ENCODE data around the gene YKT6.

The YKT6 gene

GRCh38 chr7:44153948-44154335 lies 46.8 kb upstream of the YKT6 start:
- no peak overlapping the region for H3K27ac ChIP-seq (ENCODE audit: low read length)
- H3K9me3 ChIP-seq (ENCODE audit: insufficient read depth, low read length, severe bottlenecking), result no peaks in the 10 kb centered on the region
- DNase-seq, result no peak
- no peaks in the 10 kb centered on the region for H3K4me1 ChIP-seq (ENCODE audit: insufficient read depth, low read length)
- no peaks in the 10 kb centered on the region for H3K36me3 ChIP-seq (ENCODE audit: insufficient read depth, low read length)
- ATAC-seq (ENCODE audit: insufficient read depth, low read depth), result no peak
- no peaks in the 10 kb centered on the region for H3K79me2 ChIP-seq (ENCODE audit: insufficient read depth, low read length)
- TF ChIP-seq EZH2 (IDR thresholded peaks at IDR 0.05; ENCODE audit: borderline replicate concordance, low read depth, low read length, severe bottlenecking) (no peak), CTCF (IDR thresholded peaks at IDR 0.05; ENCODE audit: borderline replicate concordance, extremely low read depth, low read length, poor library complexity, severe bottlenecking) (no peak)
- H3K9ac ChIP-seq (ENCODE audit: low read depth, low read length), result no peak overlapping the region
- no peak overlapping the region for H3K4me3 ChIP-seq (ENCODE audit: low read depth in 1 of 2, low read length in 2 of 2)
- no peaks in the 10 kb centered on the region for H3K27me3 ChIP-seq (ENCODE audit: insufficient read depth, low read length, poor library complexity)
- H2AFZ ChIP-seq (ENCODE audit: low read depth, low read length), result no peak overlapping the region
- H3K4me2 ChIP-seq (ENCODE audit: insufficient read depth, low read length), result no peak overlapping the region
- H4K20me1 ChIP-seq (ENCODE audit: insufficient read depth, low read length), result no peaks in the 10 kb centered on the region

GRCh38 chr7:44154703-44155102 lies 46.1 kb upstream of the YKT6 start:
- Histone ChIP-seq H3K79me2 (ENCODE audit: insufficient read depth, low read length) (no peaks in the 10 kb centered on the region), H3K36me3 (ENCODE audit: insufficient read depth, low read length) (no peaks in the 10 kb centered on the region), H4K20me1 (ENCODE audit: insufficient read depth, low read length) (no peaks in the 10 kb centered on the region; the same call in 1 of the 2 replicates), H3K4me2 (ENCODE audit: insufficient read depth, low read length) (no peak overlapping the region), H3K27me3 (ENCODE audit: insufficient read depth, low read length, poor library complexity) (no peaks in the 10 kb centered on the region), H2AFZ (ENCODE audit: low read depth, low read length) (no peak overlapping the region), H3K4me3 (ENCODE audit: low read depth in 1 of 2, low read length in 2 of 2) (no peak overlapping the region), H3K4me1 (ENCODE audit: insufficient read depth, low read length) (no peaks in the 10 kb centered on the region), H3K9me3 (ENCODE audit: insufficient read depth, low read length, severe bottlenecking) (no peaks in the 10 kb centered on the region), H3K27ac (ENCODE audit: low read length) (no peak overlapping the region), H3K9ac (ENCODE audit: low read depth, low read length) (no peak overlapping the region)
- no peak for ATAC-seq (ENCODE audit: insufficient read depth, low read depth)
- TF ChIP-seq CTCF (IDR thresholded peaks at IDR 0.05; ENCODE audit: borderline replicate concordance, extremely low read depth, low read length, poor library complexity, severe bottlenecking) (no peak), EZH2 (IDR thresholded peaks at IDR 0.05; ENCODE audit: borderline replicate concordance, low read depth, low read length, severe bottlenecking) (no peak)
- DNase-seq, result no peak

GRCh38 chr7:44155191-44156185 lies 45.3 kb upstream of the YKT6 start:
- Histone ChIP-seq H3K9ac (ENCODE audit: low read depth, low read length) (no peak overlapping the region), H4K20me1 (ENCODE audit: insufficient read depth, low read length) (no peaks in the 10 kb centered on the region; the same call in 1 of the 2 replicates), H3K4me3 (ENCODE audit: low read depth in 1 of 2, low read length in 2 of 2) (no peak overlapping the region), H3K9me3 (ENCODE audit: insufficient read depth, low read length, severe bottlenecking) (no peaks in the 10 kb centered on the region), H3K4me2 (ENCODE audit: insufficient read depth, low read length) (no peak overlapping the region), H3K4me1 (ENCODE audit: insufficient read depth, low read length) (no peaks in the 10 kb centered on the region), H3K27me3 (ENCODE audit: insufficient read depth, low read length, poor library complexity) (no peaks in the 10 kb centered on the region), H2AFZ (ENCODE audit: low read depth, low read length) (no peak overlapping the region), H3K79me2 (ENCODE audit: insufficient read depth, low read length) (no peaks in the 10 kb centered on the region), H3K27ac (ENCODE audit: low read length) (no peak overlapping the region), H3K36me3 (ENCODE audit: insufficient read depth, low read length) (no peaks in the 10 kb centered on the region)
- DNase-seq (no peak), ATAC-seq (ENCODE audit: insufficient read depth, low read depth) (no peak)
- TF ChIP-seq EZH2 (IDR thresholded peaks at IDR 0.05; ENCODE audit: borderline replicate concordance, low read depth, low read length, severe bottlenecking) (no peak), CTCF (IDR thresholded peaks at IDR 0.05; ENCODE audit: borderline replicate concordance, extremely low read depth, low read length, poor library complexity, severe bottlenecking) (no peak)

Measured in DND-41 (cell line).